Measurements from ENCODE around the gene CRYGN. TPM values are rescaled to one million over a fixed set of nuclear protein-coding genes. Genes with fewer than 3 reads are reported as not detected.
A peak's percentile ranks its signal among the peaks of the same experiment; 100 is the strongest.

The CRYGN gene
- total and polyA plus RNA-seq, 2 of the 13 experiments (the other 11 are each of a cell fraction or from before 2014, with no cell fraction given), result 0.11 TPM; not detected in 1

GRCh38 chr7:151400626-151401315 is 39.2 kb downstream of the CRYGN start:
- no peak for ATAC-seq
- Histone ChIP-seq H3K27ac (ENCODE audit: extremely low read length, insufficient read depth, low read length) (no peak overlapping the region), H3K4me3 (replicated peaks in 1 of 3; ENCODE audit: insufficient read depth in 1 of 3, low read depth in 2 of 3, low read length in 3 of 3) (no peak overlapping the region), H4K20me1 (ENCODE audit: insufficient read depth, low read length) (no peaks in the 10 kb centered on the region), H3K27me3 (ENCODE audit: control insufficient read depth in 1 of 2, insufficient read depth in 2 of 2, low read length in 2 of 2) (peaks cover 1 to 51% of the 10 kb centered on the region in 2 experiments; a peak in 3 of 5 replicates), H3K4me1 (ENCODE audit: insufficient read depth, low read length) (peaks cover 26% of the 10 kb centered on the region), H3K9me3 (ENCODE audit: low read length) (no peaks in the 10 kb centered on the region), H3K79me2 (ENCODE audit: insufficient read depth, low read length) (no peaks in the 10 kb centered on the region), H2AFZ (ENCODE audit: low read length) (no peak overlapping the region), H3K4me2 (ENCODE audit: low read depth, low read length) (no peak overlapping the region), H3K9ac (ENCODE audit: insufficient read depth, low read depth, low read length) (no peak overlapping the region), H3K36me3 (replicated peaks in 1 of 2; ENCODE audit: control insufficient read depth in 1 of 2, insufficient read depth in 2 of 2, low read length in 2 of 2) (no peaks in the 10 kb centered on the region)
- intact Hi-C loops (cut with micrococcal nuclease; ENCODE audit: unreplicated experiment), result no loop called here
- ChIA-PET CTCF (ENCODE audit: low intra/inter-chr PET ratio, low total read pairs) (no interaction called here), POLR2A (no interaction called here)
- in situ Hi-C loops (cut with HindIII; ENCODE audit: extremely low pct_ligation_motif_present, low pct_unique_long_range_greater_than_20kb), result no loop called here
- FAIRE-seq, result no peak
- no peak for TF ChIP-seq ZSCAN5A (CRISPR knock-in tag; IDR thresholded peaks at IDR 0.05; ENCODE audit: borderline replicate concordance)
- no peak for TF ChIP-seq HMGA1 (CRISPR knock-in tag; conservative IDR thresholded peaks at IDR 0.05)
- TF ChIP-seq ELF3 (CRISPR knock-in tag; IDR thresholded peaks at IDR 0.05), result no peak
- no peak for TF ChIP-seq GPN1 (CRISPR knock-in tag; IDR thresholded peaks at IDR 0.05; ENCODE audit: borderline replicate concordance)
- peak; percentile 28; the same call in 1 of the 2 replicates for TF ChIP-seq BHLHE40 (IDR thresholded peaks at IDR 0.05; ENCODE audit: low read length)
- no peak for TF ChIP-seq NCOR1 (IDR thresholded peaks at IDR 0.05; ENCODE audit: borderline replicate concordance, low read length)
- no peak for TF ChIP-seq ZNF891 (CRISPR knock-in tag; IDR thresholded peaks at IDR 0.05)
- no peak for TF ChIP-seq GTF2F1 (IDR thresholded peaks at IDR 0.05; ENCODE audit: low read length)
- TF ChIP-seq, protein P1, sequence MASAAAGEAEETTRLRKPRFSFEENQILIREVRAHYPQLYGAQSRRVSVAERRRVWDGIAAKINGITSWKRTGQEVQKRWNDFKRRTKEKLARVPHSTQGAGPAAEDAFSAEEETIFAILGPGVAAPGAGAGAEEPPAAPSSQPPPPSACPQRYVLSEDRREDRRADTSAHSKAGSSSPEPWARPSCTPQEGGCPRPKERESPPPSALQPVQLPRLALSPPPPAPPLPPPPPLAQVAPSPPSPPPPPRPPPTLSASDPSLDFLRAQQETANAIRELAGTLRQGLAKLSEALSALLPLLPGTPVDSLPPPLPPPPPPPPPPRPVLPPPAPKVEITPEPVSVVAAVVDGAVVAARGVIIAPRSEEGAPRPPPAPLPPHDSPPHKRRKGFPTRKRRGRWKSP (CRISPR knock-in tag; IDR thresholded peaks at IDR 0.05), result peak; percentile 30; the same call in 1 of the 2 replicates
- no TSS peak for BruUV-seq (replicated peaks)
- WGBS (ENCODE audit: low lambda C conversion rate), result 21% methylated on average over 11 of the region's 14 CpGs
- no peak for DNase-seq (ENCODE audit: low spot score)
